Brain microvascular endothelial cell (primary cell): Measurements from ENCODE around the gene AHSG.

Experiments
- DNase-seq: peaks from one replicate; pipeline ENCODE4 v3.0.0-alpha.2; 2020
- H3K27ac ChIP-seq: fragments of 250-450 bp; sonication (Bioruptor Pico); 2 replicates; pipeline ENCODE4 v1.5.1; 2020; ENCODE audit warnings: mild to moderate bottlenecking, moderate library complexity
- H3K27me3 ChIP-seq: fragments of 250-450 bp; sonication (Bioruptor Pico); replicated peaks from 2 replicates; pipeline ENCODE4 v1.5.1; 2020; ENCODE audit warnings: mild to moderate bottlenecking
- H3K36me3 ChIP-seq: fragments of 250-450 bp; sonication (Bioruptor Pico); replicated peaks from 2 replicates; pipeline ENCODE4 v1.5.1; 2020; ENCODE audit warnings: mild to moderate bottlenecking
- H3K4me3 ChIP-seq: 2 replicates; pipeline ENCODE4 v1.5.1; 2011; ENCODE audit warnings: low read depth, mild to moderate bottlenecking, control low read depth, low read length, moderate library complexity
- CTCF ChIP-seq: IDR thresholded peaks from 2 replicates; pipeline ENCODE4 v1.5.1; 2011; ENCODE audit warnings: low read depth, mild to moderate bottlenecking, moderate library complexity, low read length, control low read depth, inconsistent platforms; ENCODE audit errors: missing control alignments
- in situ Hi-C: cut with HindIII; loops from 2 replicates; pipeline ENCODE4 v1.10.0; 2017; ENCODE audit warnings: low sequenced_read_pairs, low pct_ligation_motif_present

Gene AHSG

GRCh38 chr3:186609247-186609868 lies 3.5 kb upstream of the AHSG start:
- in situ Hi-C loops, result loop anchor here (25.0 kb wide), 1 partner anchor 203 kb away; the partner anchor contains the start of gene RFC4
- H3K36me3 ChIP-seq, result no peaks in the 10 kb centered on the region
- no peak overlapping the region for H3K4me3 ChIP-seq
- no peaks in the 10 kb centered on the region for H3K27me3 ChIP-seq
- TF ChIP-seq CTCF, result peak; percentile 43
- peak; percentile 15 for DNase-seq
- no peak overlapping the region for H3K27ac ChIP-seq

- no peak for DNase-seq
- Histone ChIP-seq H3K27me3 (no peaks in the 10 kb centered on the region), H3K36me3 (no peaks in the 10 kb centered on the region), H3K27ac (no peak overlapping the region), H3K4me3 (no peak overlapping the region)
- in situ Hi-C loops, result loop anchor here (25.0 kb wide), 1 partner anchor 200 kb away; the partner anchor contains the start of gene RFC4
- no peak for TF ChIP-seq CTCF
Measured at GRCh38 chr3:186612065-186612464, 795 bp upstream of the AHSG start.

- no peak for TF ChIP-seq CTCF
- Histone ChIP-seq H3K27me3 (no peaks in the 10 kb centered on the region), H3K4me3 (no peak overlapping the region), H3K27ac (no peak overlapping the region), H3K36me3 (no peaks in the 10 kb centered on the region)
- in situ Hi-C loops, result loop anchor here (25.0 kb wide), 1 partner anchor 199 kb away; the partner anchor contains the start of gene RFC4
- no peak for DNase-seq
Measured at GRCh38 chr3:186613637-186614265, 891 bp downstream of the AHSG start.

- no peaks in the 10 kb centered on the region for H3K27me3 ChIP-seq
- DNase-seq, result no peak
- in situ Hi-C loops, result loop anchor here (25.0 kb wide), 1 partner anchor 198 kb away; the partner anchor contains the start of gene RFC4
- H3K27ac ChIP-seq, result no peak overlapping the region
- no peaks in the 10 kb centered on the region for H3K36me3 ChIP-seq
- no peak overlapping the region for H3K4me3 ChIP-seq
- no peak for TF ChIP-seq CTCF
Measured at GRCh38 chr3:186614266-186614596, 1.4 kb downstream of the AHSG start.

GRCh38 chr3:186614597-186615483 lies 2.0 kb downstream of the AHSG start:
- H3K4me3 ChIP-seq, result no peak overlapping the region

More at GRCh38 chr3:186614597-186615483, 2.0 kb downstream of the AHSG start:
- H3K36me3 ChIP-seq, result no peaks in the 10 kb centered on the region
- no peaks in the 10 kb centered on the region for H3K27me3 ChIP-seq
- TF ChIP-seq CTCF, result peak; percentile 99
- in situ Hi-C loops, result loop anchor here (25.0 kb wide), 1 partner anchor 197 kb away; the partner anchor contains the start of gene RFC4
- DNase-seq, result peak; percentile 78
- no peak overlapping the region for H3K27ac ChIP-seq
